ENCODE data around the gene PARP14.

PARP14 gene

DNA sequence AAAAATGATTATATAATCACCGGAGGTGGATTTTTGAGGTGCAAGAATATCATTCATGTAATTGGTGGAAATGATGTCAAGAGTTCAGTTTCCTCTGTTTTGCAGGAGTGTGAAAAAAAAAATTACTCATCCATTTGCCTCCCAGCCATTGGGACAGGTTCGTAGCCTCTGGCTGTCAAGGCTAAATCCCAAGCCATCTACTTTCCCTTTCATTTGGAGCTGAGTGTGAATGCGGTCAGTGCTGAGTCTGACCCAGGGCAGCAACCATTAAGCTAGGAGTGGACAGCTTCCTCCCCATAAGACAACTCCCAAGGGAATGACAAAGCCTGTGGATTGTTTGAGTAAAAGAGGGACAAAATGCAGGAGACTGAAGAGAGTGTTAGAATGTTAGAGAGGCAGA is 33.6 kb downstream of the PARP14 start:
- H3K27ac ChIP-seq (ENCODE audit: extremely low read depth, low read depth, low read length), result no peak overlapping the region
- no peaks in the 10 kb centered on the region for H3K36me3 ChIP-seq (ENCODE audit: control insufficient read depth in 2 of 2, insufficient read depth in 1 of 2, low read length in 2 of 2)
- POLR2A ChIA-PET, result no interaction called here
- no peak overlapping the region for H3K4me3 ChIP-seq (ENCODE audit: low read depth, low read length)
- no peaks in the 10 kb centered on the region for H3K9me3 ChIP-seq (ENCODE audit: control insufficient read depth, insufficient read depth, low read depth, low read length)
- CTCF ChIA-PET, result interaction anchor here (1.1 kb wide), 1 partner anchor 9 kb away, joined by 4 read pairs; no protein-coding TSS in a partner anchor
- no peaks in the 10 kb centered on the region for H3K4me1 ChIP-seq (ENCODE audit: control insufficient read depth, insufficient read depth, low read length)
- TF ChIP-seq SETDB1 (IDR thresholded peaks at IDR 0.05; ENCODE audit: insufficient read length, low read length) (no peak), ZNF510 (tag by site-specific recombination; IDR thresholded peaks at IDR 0.05; ENCODE audit: insufficient replicate concordance) (no peak), ZNF747 (tag by site-specific recombination; IDR thresholded peaks at IDR 0.05) (no peak), FEZF1 (tag by site-specific recombination; IDR thresholded peaks at IDR 0.05) (no peak), ZNF571 (tag by site-specific recombination; IDR thresholded peaks at IDR 0.05) (no peak), ZNF677 (tag by site-specific recombination; IDR thresholded peaks at IDR 0.05) (no peak), ZNF311 (tag by site-specific recombination; IDR thresholded peaks at IDR 0.05; ENCODE audit: borderline replicate concordance) (no peak)
- TF ChIP-seq, protein P1, sequence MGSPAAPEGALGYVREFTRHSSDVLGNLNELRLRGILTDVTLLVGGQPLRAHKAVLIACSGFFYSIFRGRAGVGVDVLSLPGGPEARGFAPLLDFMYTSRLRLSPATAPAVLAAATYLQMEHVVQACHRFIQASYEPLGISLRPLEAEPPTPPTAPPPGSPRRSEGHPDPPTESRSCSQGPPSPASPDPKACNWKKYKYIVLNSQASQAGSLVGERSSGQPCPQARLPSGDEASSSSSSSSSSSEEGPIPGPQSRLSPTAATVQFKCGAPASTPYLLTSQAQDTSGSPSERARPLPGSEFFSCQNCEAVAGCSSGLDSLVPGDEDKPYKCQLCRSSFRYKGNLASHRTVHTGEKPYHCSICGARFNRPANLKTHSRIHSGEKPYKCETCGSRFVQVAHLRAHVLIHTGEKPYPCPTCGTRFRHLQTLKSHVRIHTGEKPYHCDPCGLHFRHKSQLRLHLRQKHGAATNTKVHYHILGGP (tag by site-specific recombination; IDR thresholded peaks at IDR 0.05), result no peak

- ChIA-PET CTCF (no interaction called here), POLR2A (no interaction called here)
- Histone ChIP-seq H3K27ac (ENCODE audit: extremely low read depth, low read depth, low read length) (no peak overlapping the region), H3K4me3 (ENCODE audit: low read depth, low read length) (no peak overlapping the region), H3K9me3 (ENCODE audit: control insufficient read depth, insufficient read depth, low read depth, low read length) (no peaks in the 10 kb centered on the region), H3K4me1 (ENCODE audit: control insufficient read depth, insufficient read depth, low read length) (no peaks in the 10 kb centered on the region), H3K36me3 (ENCODE audit: control insufficient read depth in 2 of 2, insufficient read depth in 1 of 2, low read length in 2 of 2) (no peaks in the 10 kb centered on the region)
- TF ChIP-seq, protein P2, sequence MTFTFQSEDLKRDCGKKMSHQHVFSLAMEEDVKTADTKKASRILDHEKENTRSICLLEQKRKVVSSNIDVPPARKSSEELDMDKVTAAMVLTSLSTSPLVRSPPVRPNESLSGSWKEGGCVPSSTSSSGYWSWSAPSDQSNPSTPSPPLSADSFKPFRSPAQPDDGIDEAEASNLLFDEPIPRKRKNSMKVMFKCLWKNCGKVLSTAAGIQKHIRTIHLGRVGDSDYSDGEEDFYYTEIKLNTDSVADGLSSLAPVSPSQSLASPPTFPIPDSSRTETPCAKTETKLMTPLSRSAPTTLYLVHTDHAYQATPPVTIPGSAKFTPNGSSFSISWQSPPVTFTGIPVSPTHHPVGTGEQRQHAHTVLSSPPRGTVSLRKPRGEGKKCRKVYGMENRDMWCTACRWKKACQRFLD (tag by site-specific recombination; IDR thresholded peaks at IDR 0.05), result no peak
- TF ChIP-seq SCRT1 (tag by site-specific recombination; IDR thresholded peaks at IDR 0.05; ENCODE audit: borderline replicate concordance), result peak; percentile 71; the same call in 1 of the 2 replicates
- TF ChIP-seq ZNF114 (tag by site-specific recombination; IDR thresholded peaks at IDR 0.05), result no peak
- TF ChIP-seq SP7 (tag by site-specific recombination; IDR thresholded peaks at IDR 0.05), result no peak
- no peak for TF ChIP-seq HOXC10 (CRISPR knock-in tag; IDR thresholded peaks at IDR 0.05)
- TF ChIP-seq ZNF280D (tag by site-specific recombination; IDR thresholded peaks at IDR 0.05), result no peak
- TF ChIP-seq TSHZ1 (tag by site-specific recombination; IDR thresholded peaks at IDR 0.05; ENCODE audit: borderline replicate concordance), result no peak
- TF ChIP-seq ZNF830 (tag by site-specific recombination; IDR thresholded peaks at IDR 0.05; ENCODE audit: low read depth), result no peak
- TF ChIP-seq ZNF266 (tag by site-specific recombination; IDR thresholded peaks at IDR 0.05; ENCODE audit: low read depth), result no peak
- peak; percentile 85 for TF ChIP-seq SCRT2 (tag by site-specific recombination; IDR thresholded peaks at IDR 0.05)
Observed at GRCh38 chr3:122716667-122717066, 36.0 kb downstream of the PARP14 start.
